NCI-H2227 (cell line): ENCODE measurements around the gene SLC28A3.
"Not testable (repeated sequence)": the region's sequence is repeated elsewhere in the genome, so short reads cannot be mapped to it uniquely, and the experiment has no call there.

ENCODE experiments used
- DNase-seq: peaks from one replicate; lab custom pipeline; 2025; ENCODE audit not compliant: unreplicated experiment; lab: John Stamatoyannopoulos, UW

SLC28A3 gene

GRCh38 chr9:84340535-84340934, at the start of gene SLC28A3:
SLC28A3 (minus strand) TSS chr9:84340758; CDS start chr9:84340633, 125 bp downstream.
- no peak for DNase-seq

DNA sequence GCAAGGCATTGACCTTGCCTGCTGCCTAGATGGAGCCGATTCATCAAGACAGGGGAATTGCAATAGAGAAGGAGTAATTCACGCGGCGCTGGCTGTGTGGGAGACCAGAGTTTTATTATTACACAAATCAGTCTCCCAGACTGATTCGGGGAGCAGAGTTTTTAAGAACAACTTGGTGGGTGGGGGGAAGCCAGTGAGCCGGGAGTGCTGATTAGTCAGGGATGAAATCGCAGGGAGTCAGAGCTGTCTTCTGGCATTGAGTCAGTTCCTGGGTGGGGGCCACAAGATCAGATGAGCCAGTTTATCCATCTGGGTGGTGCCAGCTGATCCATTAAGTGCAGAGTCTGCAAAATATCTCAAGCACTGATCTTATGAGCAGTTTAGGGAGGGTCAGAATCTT, 49.7 kb upstream of the SLC28A3 start:
- DNase-seq, result not testable (repeated sequence)

- DNase-seq, result no peak
These were observed 47.3 kb upstream of the SLC28A3 start for GRCh38 chr9:84387821-84388220.

DNA sequence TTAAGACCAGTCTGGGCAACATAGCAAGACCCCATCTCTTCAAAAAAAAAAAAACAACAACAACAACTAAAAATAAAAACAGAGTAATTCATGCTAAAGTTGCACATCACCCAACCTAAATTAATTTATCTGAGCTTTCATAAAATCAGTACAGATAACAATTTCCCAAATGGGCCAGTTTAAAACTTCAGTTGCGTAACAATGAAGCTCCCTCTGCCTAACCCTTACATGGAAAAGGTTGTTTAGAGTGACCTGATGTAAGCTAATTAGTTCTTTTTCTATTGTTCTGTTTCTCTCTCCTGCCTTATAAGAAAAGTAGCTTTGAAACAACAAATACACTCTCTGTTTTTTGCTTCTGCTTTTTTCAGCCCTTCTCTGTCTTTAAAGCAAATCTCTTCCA, 46.2 kb upstream of the SLC28A3 start:
- no peak for DNase-seq

DNA sequence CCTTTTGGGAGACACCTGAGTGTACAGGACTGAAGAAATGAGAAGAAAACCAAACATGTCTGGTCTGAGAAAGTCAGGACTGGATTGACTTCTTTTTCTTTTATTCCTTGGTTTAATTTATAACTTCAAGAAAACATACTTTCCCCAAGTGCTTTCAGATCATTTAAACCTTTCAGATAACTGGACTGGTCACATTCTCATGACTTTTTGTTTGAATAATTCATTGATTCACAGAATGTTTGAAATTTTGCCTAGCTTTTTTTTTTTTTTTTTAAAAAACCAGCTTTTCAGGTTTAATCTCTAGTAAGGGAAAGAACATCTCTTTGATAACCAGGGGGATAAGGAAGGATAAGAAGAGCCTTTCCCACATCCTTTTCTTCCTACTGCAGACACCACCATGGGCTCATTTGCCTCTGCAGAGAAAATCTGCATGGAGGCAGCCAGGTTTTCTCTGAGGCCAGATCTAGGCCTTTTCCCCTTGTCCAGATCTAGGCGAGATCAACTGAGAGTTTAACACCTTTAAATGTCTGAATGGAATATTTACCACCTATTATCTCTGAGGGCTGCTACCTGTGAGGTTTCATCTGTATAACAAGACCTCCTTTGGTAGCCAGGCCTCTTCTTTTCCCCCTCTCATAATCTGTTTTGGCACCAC, 45.0 kb upstream of the SLC28A3 start:
- DNase-seq, result no peak

DNA sequence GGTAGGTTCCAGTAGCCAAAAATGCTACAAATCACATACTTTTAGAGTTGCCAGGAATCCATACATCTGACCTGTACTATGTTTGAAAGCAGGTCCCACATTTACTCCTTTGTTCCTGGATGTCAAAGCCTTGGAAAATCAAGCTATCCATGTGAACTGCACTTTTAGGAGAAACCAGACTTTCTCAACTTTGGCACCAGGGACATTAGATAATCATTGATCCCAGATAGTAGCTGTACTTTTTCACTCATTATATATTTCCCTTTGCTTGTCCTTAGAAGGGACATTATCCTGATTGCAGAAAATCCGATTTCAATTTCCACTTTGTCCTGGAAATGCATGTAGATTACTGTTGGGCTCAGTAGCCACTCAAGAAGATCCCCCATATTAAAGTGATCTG, 44.1 kb upstream of the SLC28A3 start:
- no peak for DNase-seq

DNA sequence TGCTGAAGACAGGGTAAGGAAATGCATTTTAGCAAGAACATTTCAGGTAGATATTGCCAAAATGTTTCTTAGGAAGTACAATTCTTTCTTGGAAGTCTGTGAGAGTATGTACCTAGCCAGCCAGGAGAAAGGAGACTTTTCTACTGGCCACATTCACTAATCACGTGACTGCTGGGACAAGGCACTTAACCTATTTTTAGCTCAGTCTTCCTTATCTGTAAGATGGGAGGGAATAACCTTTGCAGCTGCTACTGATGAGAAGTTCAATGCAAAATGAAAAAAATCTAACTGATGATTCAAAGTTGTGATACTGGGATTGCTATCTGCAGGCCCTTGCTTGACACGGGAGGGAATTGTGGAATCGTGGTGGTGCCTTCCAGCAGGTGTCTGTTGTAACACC, 42.6 kb upstream of the SLC28A3 start:
- DNase-seq, result no peak

DNA sequence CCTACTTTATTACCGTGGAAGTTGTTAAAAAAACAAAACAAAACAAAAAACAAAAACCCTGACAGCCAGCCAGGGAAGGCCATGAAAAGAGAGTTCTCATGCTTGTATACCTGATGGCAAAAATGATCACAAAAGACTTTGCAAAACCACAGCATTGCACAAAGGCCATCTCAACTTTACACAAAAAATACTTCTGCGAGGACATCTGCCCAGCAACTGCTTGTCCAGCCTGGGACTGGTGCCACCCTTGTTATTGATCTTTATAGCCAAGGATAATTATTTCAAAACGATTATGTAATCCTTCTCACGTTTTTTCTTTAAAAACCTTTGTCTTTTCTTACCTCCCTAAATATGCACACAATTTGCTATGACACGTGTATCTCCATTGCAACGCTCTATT, 42.2 kb upstream of the SLC28A3 start:
- DNase-seq, result no peak

DNA sequence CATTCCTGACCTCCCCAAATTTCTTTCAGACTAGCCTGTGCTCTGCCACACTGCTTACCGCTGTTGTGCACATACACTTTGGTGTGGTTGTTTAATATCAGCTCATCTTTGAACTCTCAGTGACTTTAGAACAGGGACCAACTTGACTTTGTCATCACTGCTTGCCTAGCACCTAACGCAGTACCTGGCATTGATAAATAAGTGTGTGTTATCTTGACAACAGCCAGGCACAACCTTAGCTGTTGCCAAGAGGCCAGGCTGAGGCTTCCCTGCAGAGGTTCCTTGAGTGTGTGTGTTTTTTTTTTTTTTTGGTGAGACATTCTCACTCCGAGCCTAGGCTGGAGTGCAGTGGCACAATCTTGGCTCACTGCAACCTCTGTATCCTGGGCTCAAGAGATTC, 41.0 kb upstream of the SLC28A3 start:
- DNase-seq, result no peak

DNA sequence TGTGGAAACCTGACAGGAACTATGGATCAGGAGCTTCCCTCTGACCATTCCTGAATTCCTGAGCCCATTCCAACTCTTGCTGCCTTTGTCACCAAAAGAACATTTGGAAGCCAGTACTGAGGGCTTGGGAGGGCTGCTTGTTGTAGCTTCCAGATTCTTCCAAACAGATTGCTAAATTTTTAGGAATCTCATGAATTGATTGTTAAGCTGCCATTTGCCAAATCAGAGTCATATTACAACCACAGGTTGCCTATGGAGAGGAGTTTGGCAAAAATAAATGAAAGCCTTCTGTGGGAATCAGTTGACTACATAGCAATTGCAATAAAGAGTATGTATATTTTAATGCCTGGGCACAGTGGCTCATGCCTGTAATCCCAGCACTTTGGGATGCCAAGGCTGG, 39.2 kb upstream of the SLC28A3 start:
- DNase-seq, result no peak

GRCh38 chr9:84375954-84376353, 35.4 kb upstream of the SLC28A3 start:
- no peak for DNase-seq

GRCh38 chr9:84374516-84374915, 34.0 kb upstream of the SLC28A3 start:
- DNase-seq, result no peak

DNA sequence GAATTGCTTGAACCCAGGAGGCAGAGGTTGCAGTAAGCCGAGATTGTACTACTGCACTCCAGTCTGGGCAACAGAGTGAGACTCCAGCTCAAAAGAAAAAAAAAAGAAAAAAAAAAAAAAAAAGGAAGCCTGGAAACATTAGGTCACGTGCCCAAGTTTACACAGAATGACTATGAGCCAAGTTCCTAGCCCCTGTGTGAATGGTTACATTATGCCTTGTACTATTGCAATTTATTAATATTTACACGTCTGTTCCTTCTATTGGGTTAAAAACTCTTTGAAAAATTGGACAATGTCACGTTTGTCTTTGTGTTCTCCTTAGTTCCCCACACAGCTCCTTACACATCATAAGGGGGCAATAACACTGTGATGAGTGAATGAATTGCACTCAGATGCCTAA, 33.5 kb upstream of the SLC28A3 start:
- DNase-seq, result no peak

DNA sequence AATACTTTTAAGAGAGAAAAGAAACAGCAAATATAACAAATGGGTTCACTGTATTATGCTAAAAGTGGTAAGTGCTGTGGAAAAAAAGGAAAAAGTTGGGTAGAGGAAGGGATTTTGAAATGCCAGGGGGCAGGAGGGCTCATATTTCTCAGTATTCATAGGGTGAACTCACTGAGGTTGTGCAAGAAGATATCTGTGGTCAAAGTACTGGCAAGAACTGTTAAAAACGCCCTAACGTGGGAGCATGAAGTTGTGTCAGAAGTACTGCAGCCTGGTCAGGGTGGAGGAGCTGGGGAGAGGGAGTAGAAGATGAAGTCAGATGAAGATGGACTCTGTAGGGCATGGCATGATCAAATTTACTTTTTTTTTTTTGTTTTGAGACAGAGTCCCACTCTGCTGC, 31.2 kb upstream of the SLC28A3 start:
- no peak for DNase-seq

- DNase-seq, result no peak
These were observed 28.0 kb upstream of the SLC28A3 start for GRCh38 chr9:84368601-84369000.

DNA sequence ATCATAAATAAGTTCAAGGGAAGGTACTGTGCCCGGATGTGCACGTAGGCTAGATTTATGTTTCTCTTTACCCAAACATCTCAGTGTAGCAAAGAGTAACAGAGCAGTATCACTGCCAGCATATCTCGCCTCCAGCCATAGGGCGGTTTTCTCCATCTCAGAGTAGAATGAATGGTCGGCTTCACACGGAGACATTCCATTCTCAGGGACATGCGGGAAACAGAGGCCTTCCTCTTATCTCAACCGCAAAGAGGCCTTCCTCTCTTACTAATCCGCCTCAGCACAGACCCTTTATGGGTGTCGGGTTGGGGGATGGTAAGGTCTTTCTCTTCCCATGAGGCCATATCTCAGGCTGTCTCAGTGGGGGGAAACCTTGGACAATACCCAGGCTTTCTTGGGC, 27.2 kb upstream of the SLC28A3 start:
- not testable (repeated sequence) for DNase-seq

DNA sequence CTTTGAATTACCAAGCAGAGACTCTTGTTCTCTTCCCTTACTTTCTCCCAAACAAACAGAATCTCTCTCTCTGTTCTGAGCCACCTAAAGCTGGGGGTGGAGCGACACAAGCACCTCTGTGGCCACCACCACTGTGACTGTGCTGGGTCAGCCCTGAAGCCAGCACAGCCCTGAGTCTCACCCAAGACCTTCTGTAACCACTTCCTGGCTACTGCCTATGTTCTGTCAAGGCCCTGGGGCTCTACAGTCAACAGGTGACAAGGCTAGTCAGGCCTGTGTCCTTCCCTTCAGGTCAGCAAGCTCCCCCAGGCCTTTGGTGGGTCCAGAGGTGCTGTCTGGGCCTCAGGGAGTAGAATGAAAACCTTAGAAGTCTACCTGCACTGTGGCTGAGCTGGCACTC, 26.1 kb upstream of the SLC28A3 start:
- no peak for DNase-seq

GRCh38 chr9:84364894-84365490, 24.4 kb upstream of the SLC28A3 start:
- DNase-seq, result not testable (repeated sequence)

- DNase-seq, result no peak
These were observed 21.1 kb upstream of the SLC28A3 start for GRCh38 chr9:84361645-84362044.

DNA sequence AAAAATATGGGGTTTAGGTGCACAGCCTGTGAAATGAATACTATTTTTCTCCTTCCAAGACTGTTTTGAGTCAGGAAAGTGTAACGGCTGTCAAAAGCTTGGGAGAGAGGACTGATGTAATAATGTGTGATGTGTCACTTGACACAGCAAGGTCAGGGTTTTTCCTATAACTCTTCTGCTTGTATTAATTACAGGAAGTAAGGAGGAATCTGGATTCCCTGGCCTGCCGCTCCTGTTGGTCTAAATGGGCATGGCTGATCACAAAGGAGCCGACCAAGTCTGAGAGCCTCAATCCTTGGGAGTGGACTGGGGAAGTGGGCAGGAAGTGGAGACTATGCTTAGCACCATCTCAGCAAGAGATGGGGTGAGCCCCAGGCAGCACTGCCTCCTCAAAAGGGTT, 16.7 kb upstream of the SLC28A3 start:
- no peak for DNase-seq

DNA sequence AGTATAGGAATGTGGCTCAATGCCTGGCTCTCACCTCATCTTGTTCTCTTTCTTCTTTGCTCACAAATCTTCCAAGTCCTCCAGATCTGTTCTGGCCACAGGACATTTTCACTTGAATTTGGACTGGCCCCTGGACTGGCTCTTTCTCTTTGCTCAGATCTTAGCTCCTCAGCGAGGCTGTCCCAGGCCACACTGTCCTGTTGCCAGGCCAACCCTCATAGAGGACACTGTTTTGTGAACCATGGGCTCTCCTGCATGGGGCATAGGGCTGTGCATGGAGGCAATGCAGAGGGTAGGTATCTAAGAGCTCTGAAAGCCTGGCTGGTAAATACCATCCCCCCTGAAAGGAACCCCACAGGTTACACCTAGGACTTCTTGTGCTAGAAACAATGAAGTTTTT, 13.5 kb upstream of the SLC28A3 start:
- DNase-seq, result no peak

- DNase-seq, result no peak
These were observed 9.1 kb upstream of the SLC28A3 start for GRCh38 chr9:84349671-84350070.

DNA sequence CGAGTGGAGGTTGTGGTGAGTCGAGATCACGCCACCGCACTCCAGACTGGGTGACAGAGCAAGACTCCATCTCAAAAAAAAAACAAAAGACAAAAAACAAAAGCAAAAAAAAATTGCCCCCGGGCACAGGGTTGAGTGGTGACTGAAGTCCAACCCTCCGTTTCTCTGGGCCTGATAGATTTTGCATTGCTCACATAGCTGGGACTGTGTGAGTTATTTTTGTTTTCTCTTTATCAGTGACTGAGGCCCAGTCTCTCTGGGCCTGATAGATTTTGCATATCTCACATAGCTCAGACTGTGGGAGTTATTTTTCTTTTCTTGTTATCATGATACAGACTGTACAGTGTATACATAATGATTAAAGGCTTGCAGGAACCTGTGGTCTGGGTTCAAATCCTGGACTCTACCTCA, 2.6 kb upstream of the SLC28A3 start:
- no peak for DNase-seq
